Liver (tissue), 9 donors: ENCODE results near the gene OR1I1. TPM values are rescaled to one million over a fixed set of nuclear protein-coding genes. Genes with fewer than 3 reads are reported as not detected.

ENCODE experiments used
- DNase-seq: peaks from one replicate; pipeline ENCODE4 v3.0.0-alpha.2; 2017; ENCODE audit warnings: low spot score
- H3K27ac ChIP-seq, 2 donors: one replicate each; pipeline ENCODE4 v1.7.0; 2013; ENCODE audit warnings: inconsistent platforms in 2 of 2, low read length in 2 of 2, control low read depth in 1 of 2, low read depth in 1 of 2, mild to moderate bottlenecking in 1 of 2
- H3K27me3 ChIP-seq, 4 donors: one replicate each; pipeline versions ENCODE4 v1.6.1 to v1.7.0; 2013; ENCODE audit warnings: low read length in 3 of 4, inconsistent platforms in 1 of 4, mild to moderate bottlenecking in 1 of 4, moderate library complexity in 1 of 4; ENCODE audit not compliant: control insufficient read depth in 4 of 4, insufficient read depth in 4 of 4
- H3K36me3 ChIP-seq, 4 donors: one replicate each; pipeline versions ENCODE4 v1.6.1 to v1.7.0; 2013; ENCODE audit warnings: low read length in 3 of 4, mild to moderate bottlenecking in 3 of 4, low read depth in 1 of 4, moderate library complexity in 1 of 4; ENCODE audit not compliant: control insufficient read depth in 4 of 4, insufficient read depth in 3 of 4
- H3K4me1 ChIP-seq, 4 donors: one replicate each; pipeline versions ENCODE4 v1.6.1 to v1.7.0; 2013; ENCODE audit warnings: low read length in 3 of 4, mild to moderate bottlenecking in 3 of 4, moderate library complexity in 1 of 4; ENCODE audit not compliant: control insufficient read depth in 4 of 4, insufficient read depth in 4 of 4
- H3K4me3 ChIP-seq, 3 donors: one replicate each; pipeline versions ENCODE4 v1.6.1 to v1.7.0; 2013; ENCODE audit warnings: low read length in 3 of 3, control low read depth in 1 of 3, low read depth in 1 of 3, mild to moderate bottlenecking in 1 of 3
- H3K9ac ChIP-seq, 2 donors: one replicate each; pipeline ENCODE4 v1.7.0; 2013; ENCODE audit warnings: low read length in 2 of 2, mild to moderate bottlenecking in 2 of 2, moderate library complexity in 2 of 2, control low read depth in 1 of 2, low read depth in 1 of 2
- H3K9me3 ChIP-seq, 4 donors: one replicate each; pipeline versions ENCODE4 v1.6.1 to v1.7.0; 2013; ENCODE audit warnings: low read length in 3 of 4; ENCODE audit not compliant: control insufficient read depth in 4 of 4
- HNF4G ChIP-seq: IDR thresholded peaks from 2 replicates; pipeline ENCODE4 v1.6.1; 2016; ENCODE audit warnings: antibody characterized with exemption
- WGBS: extraction: QIAGEN DNeasy Blood & Tissue Kit; methylation state at CpG from one replicate; pipeline ENCODE4 v1.1.7; 2013; 5-methylcytosine and 5-hydroxymethylcytosine counted together
- polyA plus RNA-seq, 2 donors: library from polyadenylated mRNA; stranded (reverse) in 1 of 2; unstranded in 1 of 2; fragments of 200-250 nt in 1 of 2; fragments of >200 nt in 1 of 2; fragmentation: Nextera tagmentation in 1 of 2; extraction: Ambion mirVana in 1 of 2; gene quantifications; one replicate each; pipeline versions ENCODE4 v1.2.1 to v1.2.3, GENCODE V29; 2013 to 2015
- total RNA-seq, 2 donors: library from RNA; depleted of rRNA; stranded (reverse); fragments of >200 nt; gene quantifications; one replicate each; pipeline ENCODE4 v1.2.3, GENCODE V29; 2014
- TF ChIP-seq, protein P1 (sequence below): IDR thresholded peaks from 2 replicates; pipeline ENCODE4 v1.6.1; 2016; ENCODE audit warnings: antibody characterized with exemption
- donor health status: healthy.
- donor health status: healthy.
- donor health status: healthy.
- donor health status: healthy.
- donor health status: healthy.

OR1I1 gene
- total and polyA plus RNA-seq, 4 donors: not detected

DNA sequence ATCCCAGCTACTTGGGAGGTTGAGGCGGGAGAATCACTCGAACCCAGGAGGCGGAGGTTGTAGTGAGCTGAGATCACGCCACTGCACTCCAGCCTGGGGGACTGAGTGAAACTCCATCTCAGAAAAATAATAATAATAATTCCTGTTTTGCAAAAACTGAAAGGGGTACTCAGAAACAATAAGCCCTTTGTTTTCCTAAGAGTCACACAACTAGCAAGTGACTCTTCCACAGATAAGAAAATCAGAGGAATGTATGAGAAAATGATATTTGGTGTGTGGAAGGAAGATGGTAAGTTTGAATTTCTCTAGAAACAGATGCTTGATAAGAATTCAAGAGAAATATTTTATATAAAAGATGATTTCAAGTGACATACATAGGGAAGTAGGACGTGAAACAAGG is 60.3 kb downstream of the OR1I1 start:
- Histone ChIP-seq H3K9ac (no peak overlapping the region), H3K36me3 (no peaks in the 10 kb centered on the region), H3K27me3 (peaks cover 0 to 2% (median 0%) of the 10 kb centered on the region in 4 donors), H3K9me3 (peaks cover 0 to 4% (median 0%) of the 10 kb centered on the region in 4 donors), H3K27ac (no peak overlapping the region), H3K4me1 (no peaks in the 10 kb centered on the region), H3K4me3 (no peak overlapping the region)
- no peak for TF ChIP-seq HNF4G
- TF ChIP-seq, protein P1, sequence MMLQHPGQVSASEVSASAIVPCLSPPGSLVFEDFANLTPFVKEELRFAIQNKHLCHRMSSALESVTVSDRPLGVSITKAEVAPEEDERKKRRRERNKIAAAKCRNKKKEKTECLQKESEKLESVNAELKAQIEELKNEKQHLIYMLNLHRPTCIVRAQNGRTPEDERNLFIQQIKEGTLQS: no peak
- no peak for DNase-seq
- 85% methylated on average over 5 of the region's 5 CpGs for WGBS

Other genes starting within 250 kb of the OR1I1 start
- gene OR7A5, start 247.0 kb upstream of the OR1I1 start, total RNA-seq: not detected
- not detected for gene OR7A5, start 247.0 kb upstream of the OR1I1 start, polyA plus RNA-seq
- gene OR7C1, start 247.0 kb upstream of the OR1I1 start, total RNA-seq: under 1 TPM in 1 of 2 donors, not detected in 1; 0.14 TPM
- gene OR7C1, start 247.0 kb upstream of the OR1I1 start, polyA plus RNA-seq: under 1 TPM in 1 of 2 donors, not detected in 1; 0.06 TPM
- not detected for gene OR7A10, start 233.3 kb upstream of the OR1I1 start, total RNA-seq
- gene OR7A10, start 233.3 kb upstream of the OR1I1 start, polyA plus RNA-seq: not detected
- gene OR7A17, start 196.1 kb upstream of the OR1I1 start, total RNA-seq: not detected
- gene OR7A17, start 196.1 kb upstream of the OR1I1 start, polyA plus RNA-seq: not detected
- not detected for gene OR7C2, start 140.7 kb upstream of the OR1I1 start, total RNA-seq
- gene OR7C2, start 140.7 kb upstream of the OR1I1 start, polyA plus RNA-seq: not detected
- gene SLC1A6, start 102.3 kb upstream of the OR1I1 start, total RNA-seq: not detected
- not detected for gene SLC1A6, start 102.3 kb upstream of the OR1I1 start, polyA plus RNA-seq
- gene CASP14, start 32.7 kb upstream of the OR1I1 start, total RNA-seq: not detected
- not detected for gene CASP14, start 32.7 kb upstream of the OR1I1 start, polyA plus RNA-seq
- gene SYDE1, start 25.2 kb downstream of the OR1I1 start, total RNA-seq: 1 to 10 TPM; 3.5 to 4.0 TPM
- gene SYDE1, start 25.2 kb downstream of the OR1I1 start, polyA plus RNA-seq: 1 to 10 TPM in 1 of 2 donors, under 1 TPM in 1; 0.72 to 4.2 TPM
- 1 to 10 TPM; 3.6 to 3.7 TPM for gene NOTCH3, start 118.8 kb downstream of the OR1I1 start, total RNA-seq
- 1 to 10 TPM in 1 of 2 donors, under 1 TPM in 1; 0.49 to 2.2 TPM for gene NOTCH3, start 118.8 kb downstream of the OR1I1 start, polyA plus RNA-seq
- under 1 TPM in 1 of 2 donors, not detected in 1; 0.25 TPM for gene EPHX3, start 150.2 kb downstream of the OR1I1 start, total RNA-seq
- under 1 TPM; 0.17 to 0.21 TPM for gene EPHX3, start 150.2 kb downstream of the OR1I1 start, polyA plus RNA-seq